Stimulated activated CD8-positive, alpha-beta memory T cell treated with anti-CD3 and anti-CD28 coated beads, Interleukin-7, amount 100 ng/mL, for 1 hour (primary cell): ENCODE measurements around the gene USP17L20.
"Not testable (repeated sequence)": the region's sequence is repeated elsewhere in the genome, so short reads cannot be mapped to it uniquely, and the experiment has no call there.

ENCODE experiments used
- DNase-seq, 2 donors: peaks; one replicate each; pipeline ENCODE4 v3.0.0-alpha.2; 2020; ENCODE audit warnings: low read depth in 2 of 2

The USP17L20 gene, protein sequence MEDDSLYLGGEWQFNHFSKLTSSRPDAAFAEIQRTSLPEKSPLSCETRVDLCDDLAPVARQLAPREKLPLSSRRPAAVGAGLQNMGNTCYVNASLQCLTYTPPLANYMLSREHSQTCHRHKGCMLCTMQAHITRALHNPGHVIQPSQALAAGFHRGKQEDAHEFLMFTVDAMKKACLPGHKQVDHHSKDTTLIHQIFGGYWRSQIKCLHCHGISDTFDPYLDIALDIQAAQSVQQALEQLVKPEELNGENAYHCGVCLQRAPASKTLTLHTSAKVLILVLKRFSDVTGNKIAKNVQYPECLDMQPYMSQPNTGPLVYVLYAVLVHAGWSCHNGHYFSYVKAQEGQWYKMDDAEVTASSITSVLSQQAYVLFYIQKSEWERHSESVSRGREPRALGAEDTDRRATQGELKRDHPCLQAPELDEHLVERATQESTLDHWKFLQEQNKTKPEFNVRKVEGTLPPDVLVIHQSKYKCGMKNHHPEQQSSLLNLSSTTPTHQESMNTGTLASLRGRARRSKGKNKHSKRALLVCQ

GRCh38 chr4:9257824-9258223 lies at the start of gene USP17L20:
Gene USP17L20, plus strand, starts transcription at chr4:9258124. Its CDS starts 0 bp downstream, at chr4:9258124.
- not testable (repeated sequence) for DNase-seq

- DNase-seq, result not testable (repeated sequence)
These were observed 47.6 kb upstream of the USP17L20 start, which contains the start of gene USP17L10 for GRCh38 chr4:9210357-9210756. Gene USP17L10, plus strand, starts transcription at chr4:9210657. Its CDS starts 0 bp downstream, at chr4:9210657.

- DNase-seq, result not testable (repeated sequence)
These were observed 43.2 kb upstream of the USP17L20 start for GRCh38 chr4:9214701-9215100.

- not testable (repeated sequence) for DNase-seq
These were observed 42.8 kb upstream of the USP17L20 start, which contains the start of gene USP17L11 for GRCh38 chr4:9215105-9215504. Gene USP17L11, plus strand, starts transcription at chr4:9215405. Its CDS starts 0 bp downstream, at chr4:9215405.

- not testable (repeated sequence) for DNase-seq
These were observed 38.1 kb upstream of the USP17L20 start, which contains the start of gene USP17L12 for GRCh38 chr4:9219852-9220251. Gene USP17L12, plus strand, starts transcription at chr4:9220152. Its CDS starts 0 bp downstream, at chr4:9220152.

DNA sequence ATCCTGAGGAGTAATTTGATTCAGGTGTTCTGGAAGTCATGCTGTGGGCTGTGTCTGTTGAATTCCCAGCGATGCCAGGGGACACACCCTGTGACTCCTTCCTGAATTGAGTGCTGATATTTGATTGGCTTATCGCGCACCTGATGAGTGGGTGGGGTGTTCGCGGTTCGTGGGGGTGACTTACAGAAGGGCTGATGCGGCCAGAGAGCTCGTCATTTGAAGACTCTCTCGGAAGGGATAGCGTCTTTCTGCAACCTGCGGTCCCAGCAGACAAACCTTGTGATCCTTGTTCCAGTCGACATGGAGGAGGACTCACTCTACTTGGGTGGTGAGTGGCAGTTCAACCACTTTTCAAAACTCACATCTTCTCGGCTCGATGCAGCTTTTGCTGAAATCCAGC lies 33.3 kb upstream of the USP17L20 start, which contains the start of gene USP17L13:
USP17L13 (plus strand) TSS at position 301 of the 400 bp plus-strand sequence; CDS start at position 301, 0 bp downstream.
- not testable (repeated sequence) for DNase-seq

DNA sequence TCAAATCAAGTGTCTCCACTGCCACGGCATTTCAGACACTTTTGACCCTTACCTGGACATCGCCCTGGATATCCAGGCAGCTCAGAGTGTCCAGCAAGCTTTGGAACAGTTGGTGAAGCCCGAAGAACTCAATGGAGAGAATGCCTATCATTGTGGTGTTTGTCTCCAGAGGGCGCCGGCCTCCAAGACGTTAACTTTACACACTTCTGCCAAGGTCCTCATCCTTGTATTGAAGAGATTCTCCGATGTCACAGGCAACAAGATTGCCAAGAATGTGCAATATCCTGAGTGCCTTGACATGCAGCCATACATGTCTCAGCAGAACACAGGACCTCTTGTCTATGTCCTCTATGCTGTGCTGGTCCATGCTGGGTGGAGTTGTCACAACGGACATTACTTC lies 27.7 kb upstream of the USP17L20 start:
- DNase-seq, result not testable (repeated sequence)

GRCh38 chr4:9234085-9234484 lies 23.8 kb upstream of the USP17L20 start, which contains the start of gene USP17L15:
Gene USP17L15, plus strand, starts transcription at chr4:9234385. Its CDS starts 0 bp downstream, at chr4:9234385.
- DNase-seq, result not testable (repeated sequence)

DNA sequence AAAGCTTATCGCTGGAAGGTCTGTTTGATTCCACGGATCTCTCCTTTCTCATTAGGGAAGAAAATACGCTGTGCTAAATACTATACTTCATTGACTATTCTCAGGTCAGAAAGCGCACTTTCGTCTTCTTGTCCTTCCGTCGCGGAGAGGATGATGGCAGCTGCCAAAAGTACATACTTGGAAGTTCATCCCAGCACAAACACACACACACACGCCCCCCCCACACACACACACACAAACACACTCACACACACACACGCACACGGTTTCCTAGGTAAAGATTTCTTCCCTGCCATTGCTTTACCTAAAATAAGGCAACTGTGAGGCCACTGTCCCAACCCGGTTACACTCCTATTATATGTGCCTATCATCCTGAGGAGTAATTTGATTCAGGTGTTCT lies 19.5 kb upstream of the USP17L20 start:
- DNase-seq, result not testable (repeated sequence)

- not testable (repeated sequence) for DNase-seq
These were observed 14.3 kb upstream of the USP17L20 start, which contains the start of gene USP17L17 for GRCh38 chr4:9243579-9243978. Gene USP17L17, plus strand, starts transcription at chr4:9243879. Its CDS starts 0 bp downstream, at chr4:9243879.

DNA sequence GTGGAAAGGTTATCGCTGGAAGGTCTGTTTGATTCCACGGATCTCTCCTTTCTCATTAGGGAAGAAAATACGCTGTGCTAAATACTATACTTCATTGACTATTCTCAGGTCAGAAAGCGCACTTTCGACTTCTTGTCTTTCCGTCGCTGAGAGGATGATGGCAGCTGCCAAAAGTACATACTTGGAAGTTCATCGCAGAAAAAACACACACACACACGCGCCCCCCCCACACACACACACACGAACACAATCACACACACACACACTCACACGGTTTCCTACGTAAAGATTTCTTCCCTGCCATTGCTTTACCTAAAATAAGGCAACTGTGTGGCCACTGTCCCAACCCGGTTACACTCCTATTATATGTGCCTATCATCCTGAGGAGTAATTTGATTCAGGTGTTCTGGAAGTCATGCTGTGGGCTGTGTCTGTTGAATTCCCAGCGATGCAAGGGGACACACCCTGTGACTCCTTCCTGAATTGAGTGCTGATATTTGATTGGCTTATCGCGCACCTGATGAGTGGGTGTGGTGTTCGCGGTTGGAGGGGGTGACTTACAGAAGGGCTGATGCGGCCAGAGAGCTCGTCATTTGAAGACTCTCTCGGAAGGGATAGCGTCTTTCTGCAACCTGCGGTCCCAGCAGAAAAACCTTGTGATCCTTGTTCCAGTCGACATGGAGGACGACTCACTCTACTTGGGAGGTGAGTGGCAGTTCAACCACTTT lies 9.8 kb upstream of the USP17L20 start, which contains the start of gene USP17L18:
USP17L18 (plus strand) TSS at position 678 of the 728 bp plus-strand sequence; CDS start at position 678, 0 bp downstream.
- DNase-seq, result not testable (repeated sequence)

- not testable (repeated sequence) for DNase-seq
These were observed 4.8 kb upstream of the USP17L20 start, which contains the start of gene USP17L19 for GRCh38 chr4:9253078-9253477. Gene USP17L19, plus strand, starts transcription at chr4:9253378. Its CDS starts 0 bp downstream, at chr4:9253378.

DNA sequence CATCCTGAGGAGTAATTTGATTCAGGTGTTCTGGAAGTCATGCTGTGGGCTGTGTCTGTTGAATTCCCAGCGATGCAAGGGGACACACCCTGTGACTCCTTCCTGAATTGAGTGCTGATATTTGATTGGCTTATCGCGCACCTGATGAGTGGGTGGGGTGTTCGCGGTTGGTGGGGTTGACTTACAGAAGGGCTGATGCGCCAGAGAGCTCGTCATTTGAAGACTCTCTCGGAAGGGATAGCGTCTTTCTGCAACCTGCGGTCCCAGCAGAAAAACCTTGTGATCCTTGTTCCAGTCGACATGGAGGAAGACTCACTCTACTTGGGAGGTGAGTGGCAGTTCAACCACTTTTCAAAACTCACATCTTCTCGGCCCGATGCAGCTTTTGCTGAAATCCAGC lies 4.6 kb downstream of the USP17L20 start, which contains the start of gene USP17L21:
USP17L21 (plus strand) TSS at position 301 of the 400 bp plus-strand sequence; CDS start at position 301, 0 bp downstream.
- not testable (repeated sequence) for DNase-seq

- DNase-seq, result not testable (repeated sequence)
These were observed 9.4 kb downstream of the USP17L20 start, which contains the start of gene USP17L22 for GRCh38 chr4:9267319-9267718. Gene USP17L22, plus strand, starts transcription at chr4:9267619. Its CDS starts 0 bp downstream, at chr4:9267619.

DNA sequence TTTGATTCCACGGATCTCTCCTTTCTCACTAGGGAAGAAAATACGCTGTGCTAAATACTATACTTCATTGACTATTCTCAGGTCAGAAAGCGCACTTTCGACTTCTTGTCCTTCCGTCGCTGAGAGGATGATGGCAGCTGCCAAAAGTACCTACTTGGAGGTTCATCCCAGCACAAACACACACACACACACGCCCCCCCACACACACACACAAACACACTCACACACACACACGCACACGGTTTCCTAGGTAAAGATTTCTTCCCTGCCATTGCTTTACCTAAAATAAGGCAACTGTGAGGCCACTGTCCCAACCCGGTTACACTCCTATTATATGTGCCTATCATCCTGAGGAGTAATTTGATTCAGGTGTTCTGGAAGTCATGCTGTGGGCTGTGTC lies 13.8 kb downstream of the USP17L20 start:
- DNase-seq, result not testable (repeated sequence)
